ENCODE data around the gene ZBED1.

DNA sequence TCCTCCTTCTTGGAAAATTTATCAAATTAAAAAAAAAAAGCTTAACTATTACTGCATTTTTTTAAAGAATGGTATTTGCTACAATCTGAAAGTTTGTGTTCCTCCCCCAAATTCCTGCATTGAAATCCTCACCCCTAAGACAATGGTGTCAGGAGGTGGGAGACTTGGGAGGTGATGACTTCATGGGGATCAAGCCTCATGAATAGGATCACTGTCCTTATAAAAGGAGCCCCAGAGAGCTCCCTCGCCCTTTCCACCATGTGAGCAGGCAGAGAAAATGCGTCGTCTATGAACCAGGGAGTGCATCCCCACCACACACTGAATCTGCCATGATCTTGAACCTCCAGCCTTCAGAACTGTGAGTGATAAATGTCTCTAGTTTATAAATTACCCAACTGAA, 38.0 kb downstream of the ZBED1 start:
- TF ChIP-seq CTCF (IDR thresholded peaks at IDR 0.05; ENCODE audit: low read length): no peak
- no peak for TF ChIP-seq EZH2 (IDR thresholded peaks at IDR 0.05; ENCODE audit: borderline replicate concordance, low read length)

All from OCI-LY1 (cell line).